ENCODE measurements around the gene IL10RB.

DNA sequence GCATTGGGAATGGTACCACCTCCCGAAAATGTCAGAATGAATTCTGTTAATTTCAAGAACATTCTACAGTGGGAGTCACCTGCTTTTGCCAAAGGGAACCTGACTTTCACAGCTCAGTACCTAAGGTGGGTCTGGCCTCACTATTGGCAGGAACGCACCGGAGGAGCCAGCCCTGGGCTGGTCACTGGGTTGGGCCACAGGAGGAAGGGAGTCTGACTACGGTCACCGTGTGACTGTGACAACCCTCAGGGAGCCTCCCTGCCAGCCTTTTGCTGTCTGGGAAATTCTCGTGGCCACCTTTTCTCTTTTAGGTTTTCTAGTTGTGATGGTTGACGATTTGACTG is 2.2 kb downstream of the IL10RB start:
- TF ChIP-seq POLR2A (IDR thresholded peaks at IDR 0.05) (no peak), POLR2AphosphoS5 (IDR thresholded peaks at IDR 0.05) (no peak)
- TF ChIP-seq, protein P1, sequence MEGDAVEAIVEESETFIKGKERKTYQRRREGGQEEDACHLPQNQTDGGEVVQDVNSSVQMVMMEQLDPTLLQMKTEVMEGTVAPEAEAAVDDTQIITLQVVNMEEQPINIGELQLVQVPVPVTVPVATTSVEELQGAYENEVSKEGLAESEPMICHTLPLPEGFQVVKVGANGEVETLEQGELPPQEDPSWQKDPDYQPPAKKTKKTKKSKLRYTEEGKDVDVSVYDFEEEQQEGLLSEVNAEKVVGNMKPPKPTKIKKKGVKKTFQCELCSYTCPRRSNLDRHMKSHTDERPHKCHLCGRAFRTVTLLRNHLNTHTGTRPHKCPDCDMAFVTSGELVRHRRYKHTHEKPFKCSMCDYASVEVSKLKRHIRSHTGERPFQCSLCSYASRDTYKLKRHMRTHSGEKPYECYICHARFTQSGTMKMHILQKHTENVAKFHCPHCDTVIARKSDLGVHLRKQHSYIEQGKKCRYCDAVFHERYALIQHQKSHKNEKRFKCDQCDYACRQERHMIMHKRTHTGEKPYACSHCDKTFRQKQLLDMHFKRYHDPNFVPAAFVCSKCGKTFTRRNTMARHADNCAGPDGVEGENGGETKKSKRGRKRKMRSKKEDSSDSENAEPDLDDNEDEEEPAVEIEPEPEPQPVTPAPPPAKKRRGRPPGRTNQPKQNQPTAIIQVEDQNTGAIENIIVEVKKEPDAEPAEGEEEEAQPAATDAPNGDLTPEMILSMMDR (IDR thresholded peaks at IDR 0.05) = no peak
